Measurements from ENCODE around the gene GATA5.

DNA sequence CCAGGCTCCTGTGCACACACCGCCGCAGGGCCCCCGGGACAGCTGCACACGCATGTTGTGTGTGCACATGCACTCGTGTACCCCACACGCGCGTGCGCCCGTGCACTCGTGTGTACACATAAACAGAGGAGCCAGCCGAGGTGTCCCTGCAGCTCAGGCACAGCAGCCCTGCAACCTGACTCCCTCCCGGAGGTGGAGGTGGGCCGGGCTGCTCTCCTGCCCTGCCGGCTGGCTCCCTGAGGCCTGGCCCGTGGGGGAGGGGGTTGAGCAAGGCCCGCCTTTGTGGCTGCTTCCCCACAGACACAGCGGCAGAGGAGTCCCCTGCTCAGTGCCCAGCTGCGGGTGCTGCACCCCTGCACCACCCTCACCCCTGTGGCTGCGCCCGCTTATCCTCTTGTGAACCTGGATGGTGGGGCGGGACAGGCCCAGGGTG is 49.1 kb downstream of the GATA5 start:
- TF ChIP-seq POLR2AphosphoS5 (IDR thresholded peaks at IDR 0.05; ENCODE audit: low read depth, low read length) (no peak), RXRA (IDR thresholded peaks at IDR 0.05; ENCODE audit: borderline replicate concordance, low read depth) (no peak), TAF1 (IDR thresholded peaks at IDR 0.05; ENCODE audit: borderline replicate concordance, low read depth, low read length) (no peak), SIN3A (IDR thresholded peaks at IDR 0.05; ENCODE audit: borderline replicate concordance, low read depth, low read length) (no peak)
- TF ChIP-seq, protein P1, sequence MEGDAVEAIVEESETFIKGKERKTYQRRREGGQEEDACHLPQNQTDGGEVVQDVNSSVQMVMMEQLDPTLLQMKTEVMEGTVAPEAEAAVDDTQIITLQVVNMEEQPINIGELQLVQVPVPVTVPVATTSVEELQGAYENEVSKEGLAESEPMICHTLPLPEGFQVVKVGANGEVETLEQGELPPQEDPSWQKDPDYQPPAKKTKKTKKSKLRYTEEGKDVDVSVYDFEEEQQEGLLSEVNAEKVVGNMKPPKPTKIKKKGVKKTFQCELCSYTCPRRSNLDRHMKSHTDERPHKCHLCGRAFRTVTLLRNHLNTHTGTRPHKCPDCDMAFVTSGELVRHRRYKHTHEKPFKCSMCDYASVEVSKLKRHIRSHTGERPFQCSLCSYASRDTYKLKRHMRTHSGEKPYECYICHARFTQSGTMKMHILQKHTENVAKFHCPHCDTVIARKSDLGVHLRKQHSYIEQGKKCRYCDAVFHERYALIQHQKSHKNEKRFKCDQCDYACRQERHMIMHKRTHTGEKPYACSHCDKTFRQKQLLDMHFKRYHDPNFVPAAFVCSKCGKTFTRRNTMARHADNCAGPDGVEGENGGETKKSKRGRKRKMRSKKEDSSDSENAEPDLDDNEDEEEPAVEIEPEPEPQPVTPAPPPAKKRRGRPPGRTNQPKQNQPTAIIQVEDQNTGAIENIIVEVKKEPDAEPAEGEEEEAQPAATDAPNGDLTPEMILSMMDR (IDR thresholded peaks at IDR 0.05), result no peak
